SU-DHL-6 (cell line): ENCODE measurements around the gene SEMA3C.

Source experiments
- H2AFZ ChIP-seq: fragments of 200-600 bp; sonication (generic); 2 replicates; pipeline ENCODE4 v1.6.1; 2014; ENCODE audit warnings: low read depth, mild to moderate bottlenecking, moderate library complexity, mixed read lengths, antibody characterized with exemption, low read length; ENCODE audit not compliant: severe bottlenecking
- H3F3A ChIP-seq: fragments of 200-600 bp; shearing (Covaris generic); 2 replicates; pipeline ENCODE4 v1.6.0; 2016; ENCODE audit warnings: antibody characterized with exemption, mild to moderate bottlenecking; ENCODE audit not compliant: insufficient read depth
- H3K27ac ChIP-seq: fragments of 200-600 bp; sonication (generic); 2 replicates; pipeline ENCODE4 v1.5.1; 2016; ENCODE audit warnings: low read depth, mild to moderate bottlenecking, low read length, moderate library complexity, mixed read lengths
- H3K27me3 ChIP-seq: fragments of 200-600 bp; sonication (generic), shearing (Covaris generic); 2 replicates; pipeline ENCODE4 v1.6.0; 2014; ENCODE audit warnings: mild to moderate bottlenecking, low read length
- H3K36me3 ChIP-seq: fragments of 200-600 bp; sonication (generic); 2 replicates; pipeline ENCODE4 v1.6.1; 2014; ENCODE audit warnings: mild to moderate bottlenecking, low read length, mixed read lengths
- H3K4me2 ChIP-seq: fragments of 300-600, 200-600 bp; shearing (Covaris generic), sonication (generic); 2 replicates; pipeline ENCODE4 v1.6.0; 2014; ENCODE audit warnings: low read length, low read depth, mild to moderate bottlenecking; ENCODE audit not compliant: poor library complexity, severe bottlenecking
- H3K4me3 ChIP-seq: fragments of 200-600 bp; sonication (generic); 2 replicates; pipeline ENCODE4 v1.5.1; 2014; ENCODE audit warnings: antibody characterized with exemption, low read length, mild to moderate bottlenecking, mixed read lengths; ENCODE audit not compliant: insufficient read depth, poor library complexity, severe bottlenecking
- H3K79me2 ChIP-seq: fragments of 200-600 bp; sonication (generic); 2 replicates; pipeline ENCODE4 v1.6.1; 2014; ENCODE audit warnings: mild to moderate bottlenecking, low read length, moderate library complexity; ENCODE audit not compliant: insufficient read depth
- H3K9ac ChIP-seq: fragments of 200-600 bp; sonication (generic); 2 replicates; pipeline ENCODE4 v1.7.0; 2014; ENCODE audit warnings: mild to moderate bottlenecking, low read length
- H3K9me2 ChIP-seq: fragments of 200-600 bp; sonication (generic); replicated peaks from 2 replicates; pipeline ENCODE4 v1.6.1; 2014; ENCODE audit warnings: low read length; ENCODE audit not compliant: insufficient read depth
- H3K9me3 ChIP-seq: fragments of 200-600 bp; sonication (generic); 2 replicates; pipeline ENCODE4 v1.6.1; 2014; ENCODE audit warnings: low read length, mixed read lengths; ENCODE audit not compliant: insufficient read depth
- H4K20me1 ChIP-seq: fragments of 200-600 bp; sonication (generic); 2 replicates; pipeline ENCODE4 v1.6.1; 2014; ENCODE audit warnings: low read depth, mild to moderate bottlenecking, antibody characterized with exemption, low read length, moderate library complexity, mixed read lengths
- CTCF ChIP-seq: fragments of 200-600 bp; sonication (generic); IDR thresholded peaks from one replicate; pipeline ENCODE4 v1.5.1; 2017; ENCODE audit warnings: antibody characterized with exemption, mild to moderate bottlenecking, low read length, moderate library complexity; ENCODE audit not compliant: insufficient read depth, poor library complexity, severe bottlenecking
- EZH2phosphoT487 ChIP-seq: fragments of 200-600 bp; sonication (generic), shearing (Covaris generic); conservative IDR thresholded peaks from 2 replicates; pipeline ENCODE4 v1.6.1; 2018; ENCODE audit warnings: mild to moderate bottlenecking, antibody characterized with exemption, low read length, moderate library complexity, mixed read lengths

The SEMA3C gene

GRCh38 chr7:80826520-80827238, 92.2 kb downstream of the SEMA3C start:
- Histone ChIP-seq H3K27me3 (no peaks in the 10 kb centered on the region), H3K9me2 (no peaks in the 10 kb centered on the region), H2AFZ (no peak overlapping the region), H3K36me3 (no peaks in the 10 kb centered on the region), H3K79me2 (no peaks in the 10 kb centered on the region), H3K9me3 (no peaks in the 10 kb centered on the region), H3F3A (no peaks in the 10 kb centered on the region), H3K9ac (no peak overlapping the region), H4K20me1 (no peaks in the 10 kb centered on the region), H3K4me2 (no peak overlapping the region), H3K27ac (no peak overlapping the region), H3K4me3 (no peak overlapping the region)
- TF ChIP-seq CTCF (no peak), EZH2phosphoT487 (no peak)

GRCh38 chr7:80825499-80825898, 93.4 kb downstream of the SEMA3C start:
- Histone ChIP-seq H3F3A (no peaks in the 10 kb centered on the region), H3K27ac (no peak overlapping the region), H3K9ac (no peak overlapping the region), H3K4me3 (no peak overlapping the region), H3K9me3 (no peaks in the 10 kb centered on the region), H3K79me2 (no peaks in the 10 kb centered on the region), H2AFZ (no peak overlapping the region), H3K27me3 (no peaks in the 10 kb centered on the region), H3K36me3 (no peaks in the 10 kb centered on the region), H3K9me2 (no peaks in the 10 kb centered on the region), H4K20me1 (no peaks in the 10 kb centered on the region), H3K4me2 (no peak overlapping the region)
- TF ChIP-seq EZH2phosphoT487, result no peak
- TF ChIP-seq CTCF, result no peak

- no peaks in the 10 kb centered on the region for H3K9me2 ChIP-seq
- no peaks in the 10 kb centered on the region for H3K79me2 ChIP-seq
- H3K27me3 ChIP-seq, result no peaks in the 10 kb centered on the region
- H2AFZ ChIP-seq, result no peak overlapping the region
- H3K4me2 ChIP-seq, result no peak overlapping the region
- no peaks in the 10 kb centered on the region for H3F3A ChIP-seq
- H3K9ac ChIP-seq, result no peak overlapping the region
- H3K36me3 ChIP-seq, result no peaks in the 10 kb centered on the region
- TF ChIP-seq CTCF (no peak), EZH2phosphoT487 (no peak)
- H3K27ac ChIP-seq, result no peak overlapping the region
- no peak overlapping the region for H3K4me3 ChIP-seq
- H3K9me3 ChIP-seq, result no peaks in the 10 kb centered on the region
- no peaks in the 10 kb centered on the region for H4K20me1 ChIP-seq
Measured at GRCh38 chr7:80824253-80824652, 94.6 kb downstream of the SEMA3C start.
